ENCODE data around the gene CPEB3.
"Not testable (repeated sequence)": the region's sequence is repeated elsewhere in the genome, so short reads cannot be mapped to it uniquely, and the experiment has no call there.

CPEB3 gene

DNA sequence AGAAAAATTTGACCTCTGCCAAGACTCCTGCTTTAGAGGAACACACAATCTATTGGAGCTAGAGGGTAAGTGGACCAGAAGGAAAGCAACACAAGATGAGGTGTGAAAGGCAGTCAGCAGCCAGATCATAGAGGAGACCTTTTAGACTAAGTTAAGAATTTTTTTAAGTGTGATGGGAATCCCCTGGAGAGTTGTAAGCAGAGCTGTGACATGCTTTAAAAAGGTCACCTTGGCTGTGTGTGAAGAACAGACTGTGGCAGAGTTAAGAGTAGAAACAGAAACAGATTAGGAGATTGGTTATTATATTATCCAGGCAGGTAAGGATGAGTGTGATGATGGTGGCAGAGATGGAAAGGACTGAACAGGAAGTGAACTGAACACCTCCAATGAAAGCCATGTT, 23.5 kb downstream of the CPEB3 start:
- DNase-seq (ENCODE audit: low spot score), result no peak

DNA sequence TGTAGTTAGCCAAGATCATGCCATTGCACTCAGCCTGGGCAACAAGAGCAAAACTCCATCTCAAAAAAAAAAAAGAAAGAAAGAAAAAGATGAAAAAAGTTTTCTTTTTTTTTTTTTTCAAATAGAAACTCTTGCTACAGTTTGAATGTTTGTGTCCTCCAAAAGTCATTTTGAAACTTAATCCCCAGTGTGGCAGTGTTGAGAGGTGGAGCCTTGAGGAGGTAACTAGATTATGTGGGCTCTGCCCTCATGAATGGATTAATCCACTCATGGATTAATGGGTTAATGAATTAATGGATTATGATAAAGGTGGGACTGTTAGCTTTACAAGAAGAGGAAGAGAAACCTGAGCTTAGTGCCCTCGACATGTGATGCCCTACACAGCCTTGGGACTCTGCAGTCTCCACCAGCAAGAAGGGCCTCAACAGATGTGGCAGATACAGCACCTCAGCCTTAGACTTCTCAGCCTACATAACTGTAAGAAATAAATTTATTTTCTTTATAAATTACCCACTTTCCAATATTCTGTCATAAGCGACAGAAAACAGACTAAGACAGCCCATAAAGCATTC, 25.1 kb downstream of the CPEB3 start:
- DNase-seq (ENCODE audit: low spot score), result peak; percentile 13

DNA sequence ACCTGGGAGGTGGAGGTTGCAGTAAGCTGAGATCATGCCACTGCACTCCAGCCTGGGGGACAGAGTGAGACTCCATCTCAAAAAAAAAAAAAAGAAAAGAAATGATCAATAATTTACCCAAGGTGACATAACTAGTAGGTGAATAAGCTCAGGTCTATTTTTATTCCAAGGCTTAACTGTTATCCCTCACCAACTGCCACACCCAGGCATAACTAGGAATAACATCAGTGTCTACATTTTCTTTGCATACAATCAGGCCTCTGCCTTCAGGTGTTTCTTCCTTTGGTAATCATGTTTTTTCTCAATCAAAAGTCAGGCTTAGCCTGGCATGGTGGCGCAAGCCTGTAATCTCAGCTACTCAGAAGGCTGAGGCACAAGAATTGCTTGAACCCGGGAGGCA, 26.6 kb downstream of the CPEB3 start:
- no peak for DNase-seq (ENCODE audit: low spot score)

DNA sequence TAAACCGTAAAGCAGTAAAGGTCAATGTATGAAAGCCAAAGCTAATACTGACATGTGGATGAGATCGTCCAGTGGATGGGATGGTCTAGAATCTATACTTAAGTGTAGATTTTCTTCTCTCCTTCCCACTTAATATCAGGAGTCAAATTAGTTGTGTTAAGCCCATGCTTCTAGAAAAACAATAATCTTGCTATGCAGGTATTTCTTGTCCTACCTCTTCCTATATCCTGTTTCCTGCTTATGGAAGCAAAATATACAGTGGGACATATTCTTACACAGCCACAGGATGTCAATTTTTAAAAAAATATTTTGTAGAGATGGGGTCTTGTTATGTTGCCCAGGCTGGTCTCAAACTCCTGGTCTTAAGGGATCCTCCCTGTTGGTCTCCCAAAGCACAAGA, 27.5 kb downstream of the CPEB3 start:
- DNase-seq (ENCODE audit: low spot score), result no peak

DNA sequence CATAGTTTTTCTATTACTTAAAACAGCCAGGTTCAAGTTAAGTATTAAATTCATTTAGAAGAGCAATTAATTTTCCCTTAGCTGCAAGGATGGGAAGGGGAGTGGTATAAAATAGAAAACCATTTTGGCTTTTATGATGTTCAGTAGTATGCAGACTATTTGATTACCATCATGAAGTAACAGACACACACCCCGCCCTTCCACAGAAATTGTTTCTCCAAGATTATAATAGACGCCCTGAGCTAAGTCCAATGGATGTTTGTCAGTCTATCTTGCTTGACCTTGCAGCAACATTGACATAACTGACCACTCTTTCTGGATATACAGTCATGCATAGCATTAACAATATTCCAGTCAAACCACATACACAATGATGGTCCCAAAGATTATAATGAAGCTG, 42.3 kb downstream of the CPEB3 start:
- no peak for DNase-seq (ENCODE audit: low spot score)

DNA sequence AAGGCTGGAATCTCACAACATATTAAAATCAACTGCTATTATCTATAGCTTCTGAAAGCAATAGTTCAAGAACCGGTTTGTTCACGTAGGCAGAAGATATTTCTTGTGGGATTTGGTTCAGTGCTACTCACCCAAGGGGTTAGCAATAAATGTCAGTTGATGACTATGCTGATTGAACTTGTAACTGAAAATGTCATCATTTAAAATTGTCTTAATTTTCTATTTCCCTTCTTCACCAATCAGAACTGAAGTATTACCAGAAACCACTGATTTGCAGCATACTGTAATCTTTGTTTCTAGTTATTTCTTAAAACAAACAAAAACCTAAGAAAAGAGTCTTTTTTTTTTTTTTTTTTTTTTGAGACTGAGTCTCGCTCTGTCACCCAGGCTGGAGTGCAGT, 46.1 kb downstream of the CPEB3 start:
- no peak for DNase-seq (ENCODE audit: low spot score)

DNA sequence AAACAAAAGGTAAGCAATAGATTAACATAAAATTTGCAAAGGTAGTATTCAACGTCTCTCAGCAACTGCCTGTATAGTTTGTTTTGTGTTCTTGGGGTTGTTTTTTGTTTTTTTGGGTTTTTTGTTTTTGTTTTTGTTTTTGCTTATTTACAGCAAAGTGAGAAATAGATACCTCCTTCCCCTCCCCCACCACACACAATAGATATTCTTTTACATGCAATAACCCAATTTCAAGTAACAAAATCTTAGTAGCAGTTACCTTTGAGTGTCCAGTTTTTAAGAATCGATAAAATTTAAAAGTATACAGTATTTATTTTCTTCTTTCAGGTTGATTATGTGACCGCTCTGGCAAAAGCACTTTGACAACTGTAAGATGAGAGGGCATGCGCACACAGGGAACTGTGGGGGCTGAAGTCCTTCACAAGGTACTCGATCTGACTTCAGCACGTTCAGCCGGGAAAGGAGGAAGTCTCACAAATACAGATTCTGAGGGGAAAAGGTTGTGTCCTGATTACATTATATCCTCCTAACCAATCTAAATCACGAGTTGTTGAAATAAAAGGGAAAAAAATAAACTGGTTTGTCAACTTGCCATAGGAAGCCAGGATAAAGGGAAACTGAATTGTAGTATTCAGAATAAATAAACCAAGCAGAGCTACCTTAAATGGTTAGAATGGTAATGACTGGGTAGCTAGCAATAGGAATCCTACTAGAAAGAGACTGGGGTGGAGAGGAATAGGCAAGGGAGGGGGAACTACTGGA, 47.8 kb downstream of the CPEB3 start:
- peak; percentile 11 for DNase-seq (ENCODE audit: low spot score)

DNA sequence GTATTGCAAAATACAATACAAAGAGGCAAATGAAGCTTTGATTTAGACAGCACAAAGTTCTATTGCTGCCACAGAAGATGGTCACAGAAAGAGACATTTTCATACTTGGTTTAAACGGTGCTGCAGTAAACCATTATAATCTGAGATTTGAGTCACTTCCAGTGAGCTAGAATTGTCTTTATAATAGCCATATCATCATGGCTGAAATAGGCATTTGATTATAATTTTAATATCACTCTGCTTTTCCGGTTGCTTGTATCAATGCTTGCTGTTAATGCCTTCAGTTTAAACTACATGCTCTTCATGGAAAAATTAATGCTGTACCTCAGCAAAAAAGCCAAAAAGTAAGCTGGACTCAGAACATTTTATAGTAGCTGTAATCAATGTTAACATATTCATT, 48.5 kb downstream of the CPEB3 start:
- no peak for DNase-seq (ENCODE audit: low spot score)

DNA sequence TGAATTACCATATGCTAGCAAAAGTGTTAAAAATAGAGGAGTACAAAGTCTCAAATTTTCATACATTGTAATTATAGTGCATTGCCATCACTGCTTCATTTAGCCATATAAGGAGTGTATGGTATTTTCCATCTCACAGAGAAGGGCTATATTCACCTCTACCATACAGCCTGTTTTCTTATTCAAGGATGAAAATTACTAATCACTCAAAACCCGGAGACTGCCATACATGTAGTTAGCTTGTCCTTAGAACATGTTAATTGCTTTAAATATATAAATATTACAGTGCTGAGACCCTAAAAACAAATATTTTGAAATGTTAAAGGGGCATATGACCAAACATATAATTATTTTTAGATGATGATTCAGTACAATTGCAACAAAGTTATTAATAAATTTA, 49.4 kb downstream of the CPEB3 start:
- no peak for DNase-seq (ENCODE audit: low spot score)

DNA sequence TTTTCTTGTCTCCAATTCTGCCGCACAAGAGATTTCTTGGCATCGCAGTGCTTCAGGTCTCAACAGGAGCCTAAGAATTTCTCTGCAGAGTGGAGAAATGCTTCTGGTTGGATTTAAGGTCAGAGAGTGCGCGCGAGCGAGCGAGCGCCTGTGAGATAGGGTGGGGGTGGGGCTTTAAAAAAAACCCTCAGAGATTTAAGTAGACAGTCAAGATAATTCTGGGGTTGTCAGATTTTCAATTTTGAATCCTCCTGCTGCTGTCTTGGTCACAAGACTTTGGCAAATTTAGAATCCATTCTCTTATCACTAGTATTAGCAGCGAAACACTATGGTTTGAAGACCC, 49.7 kb downstream of the CPEB3 start:
- no peak for DNase-seq (ENCODE audit: low spot score)

DNA sequence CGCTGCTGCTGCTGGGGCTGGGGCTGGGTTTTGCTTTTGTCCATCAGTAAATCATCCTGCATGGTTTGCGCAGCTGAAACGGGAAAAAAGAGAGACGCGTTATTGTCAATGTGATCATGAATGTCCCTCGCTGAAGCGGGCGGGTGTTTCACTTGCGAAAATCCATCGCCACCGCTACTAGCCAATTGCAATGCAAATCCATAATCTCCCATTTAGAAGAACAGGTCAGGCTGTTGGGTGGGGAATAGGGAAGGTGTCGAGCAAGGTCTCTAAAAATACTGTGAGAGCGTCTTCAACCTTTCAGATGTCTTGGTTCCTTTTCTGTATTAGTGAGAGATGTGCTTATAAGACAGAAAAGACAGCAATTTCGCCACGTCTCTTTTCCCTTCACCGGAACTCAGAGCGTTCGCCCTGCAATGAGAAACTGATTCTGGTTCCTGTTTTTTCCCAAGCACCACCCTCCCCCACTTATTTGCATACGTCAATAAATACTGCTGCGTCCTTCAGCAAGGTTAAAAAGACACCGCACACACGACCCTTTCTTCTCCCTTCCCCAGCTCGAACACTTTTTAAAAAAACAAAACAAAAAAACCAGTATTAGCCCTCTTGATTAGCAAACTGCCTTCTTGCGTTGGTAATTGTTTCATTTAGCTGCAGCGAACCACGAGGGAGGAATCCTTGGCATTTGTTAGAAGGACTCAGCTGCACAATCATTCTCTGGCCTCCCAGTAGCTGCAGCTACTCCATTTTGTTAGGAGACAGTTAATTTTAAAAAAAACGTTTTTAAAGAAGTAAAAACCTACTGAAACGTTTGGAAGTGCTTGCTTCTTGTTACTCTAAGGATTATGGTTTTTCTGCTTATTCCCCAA, 50.4 kb downstream of the CPEB3 start:
- DNase-seq (ENCODE audit: low spot score), result peak; percentile 46

DNA sequence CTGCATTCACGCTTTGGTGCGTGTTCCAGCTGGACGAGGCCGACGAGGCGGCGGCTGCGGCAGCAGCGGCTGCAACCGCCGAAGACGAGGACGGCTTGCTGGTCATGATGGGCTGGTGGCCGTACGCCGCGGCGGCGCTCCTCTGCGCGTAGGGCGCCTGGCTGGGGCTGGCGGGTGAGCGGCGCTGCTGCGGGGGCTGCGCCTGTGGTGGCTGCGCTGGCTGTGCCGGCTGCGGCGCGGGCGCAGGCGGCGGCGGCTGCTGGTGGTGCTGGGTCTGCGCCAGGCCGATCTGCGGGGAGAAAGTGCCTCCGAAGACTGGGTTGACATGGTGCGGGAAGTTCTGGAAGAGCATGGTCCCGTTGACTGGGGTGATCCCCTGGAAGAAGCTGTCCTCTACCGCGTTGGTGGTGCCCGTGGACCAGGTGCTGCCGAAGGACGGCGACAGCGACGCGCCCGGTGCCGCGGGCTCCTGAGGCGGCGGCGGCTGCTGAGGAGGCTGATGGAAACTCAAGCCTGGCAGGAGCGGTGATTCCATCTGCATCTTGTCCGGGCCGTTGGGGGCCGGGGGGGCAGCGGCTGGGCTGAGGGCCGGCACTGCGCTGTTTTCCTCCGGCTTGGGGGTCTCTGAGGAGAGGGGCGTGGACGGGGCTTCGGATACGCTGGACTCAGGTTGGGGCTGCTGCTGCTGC, 51.1 kb downstream of the CPEB3 start:
- DNase-seq (ENCODE audit: low spot score), result peak; percentile 6

DNA sequence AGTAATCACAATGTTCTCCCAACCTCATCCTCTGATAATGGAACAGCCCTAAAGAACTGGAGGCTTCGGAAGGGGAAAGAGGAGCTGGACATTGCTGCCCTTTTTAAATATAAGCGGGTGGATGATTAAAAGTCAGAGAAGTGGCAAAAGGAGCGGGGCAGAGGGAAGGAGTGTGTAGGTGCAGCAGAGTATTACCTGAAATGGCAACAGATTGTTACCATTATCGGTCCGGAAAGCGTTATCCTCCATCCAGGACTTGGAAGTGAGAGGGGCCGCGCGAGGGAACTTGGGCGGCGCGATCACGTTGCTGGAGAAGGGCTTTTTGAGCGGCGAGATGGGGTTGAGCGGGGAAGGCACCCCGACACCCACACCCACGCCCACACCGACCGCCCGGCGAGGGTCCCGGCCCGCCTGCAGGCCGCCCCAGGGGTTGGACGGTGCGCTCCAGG, 51.7 kb downstream of the CPEB3 start:
- no peak for DNase-seq (ENCODE audit: low spot score)

DNA sequence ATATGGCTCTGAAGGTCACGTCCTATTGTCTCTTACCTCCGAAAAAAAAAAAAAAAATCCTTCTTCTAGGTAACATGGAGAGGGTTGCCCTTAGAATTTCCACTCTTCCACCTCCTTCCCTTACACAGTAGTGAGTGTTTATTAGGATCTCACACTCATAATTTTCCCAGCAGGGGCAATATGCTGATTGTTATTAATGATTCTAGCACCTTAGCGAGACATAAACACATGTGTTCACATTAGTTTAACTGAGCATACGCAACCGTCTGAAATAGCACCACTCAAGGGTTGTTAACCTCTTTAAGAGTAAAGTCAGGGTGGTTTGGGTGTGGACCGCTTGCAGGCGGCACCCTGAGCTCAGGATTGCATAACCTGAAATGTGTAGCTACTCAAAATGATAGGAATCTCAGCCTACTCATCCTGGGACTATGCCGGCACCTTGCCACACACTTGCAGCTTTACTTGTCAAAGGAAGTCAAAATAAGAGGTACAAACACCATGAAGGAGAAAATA, 52.2 kb downstream of the CPEB3 start:
- DNase-seq (ENCODE audit: low spot score), result no peak

DNA sequence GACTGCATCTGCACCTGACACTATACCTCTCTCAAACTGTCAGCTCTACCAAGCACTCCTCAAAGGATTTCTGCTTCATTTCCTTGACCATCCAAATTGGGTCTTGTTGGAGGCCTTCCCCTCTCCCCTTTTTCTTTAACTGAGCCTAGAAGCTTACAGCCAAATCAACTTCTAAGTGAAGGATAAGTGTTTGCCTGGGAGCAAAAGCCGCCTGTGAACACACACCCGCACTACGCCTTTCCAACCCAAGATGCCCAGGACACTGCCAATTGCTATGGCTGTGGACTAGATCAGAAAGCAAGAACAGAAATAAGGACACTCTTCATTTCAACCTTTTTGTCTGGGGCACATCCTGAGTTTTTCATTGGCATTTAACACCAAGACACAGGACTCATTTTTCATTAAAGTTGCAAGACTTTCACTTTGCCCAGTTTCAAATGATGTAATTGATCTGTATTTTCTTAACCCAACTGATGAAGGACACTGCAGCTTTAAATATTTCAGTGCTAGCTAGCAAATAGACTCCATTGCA, 52.8 kb downstream of the CPEB3 start:
- no peak for DNase-seq (ENCODE audit: low spot score)

DNA sequence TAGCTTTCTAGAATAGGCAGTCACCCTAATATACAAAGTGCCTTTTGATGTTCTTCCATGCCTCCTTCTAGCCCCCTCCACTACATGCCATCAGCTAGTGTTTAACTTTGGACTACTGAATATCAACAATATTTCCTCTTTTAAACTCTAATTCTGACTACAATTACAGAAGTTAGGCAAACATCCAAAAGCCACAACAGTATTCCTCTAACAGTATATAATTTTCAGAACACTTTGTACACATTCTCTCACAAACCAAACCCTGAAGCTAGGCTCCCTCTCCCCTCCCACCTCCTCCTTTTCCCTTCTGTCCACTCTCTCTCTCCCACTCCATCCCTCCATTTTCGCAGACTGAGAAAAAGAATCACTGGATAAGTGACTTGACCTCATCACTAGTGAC, 59.7 kb downstream of the CPEB3 start:
- no peak for DNase-seq (ENCODE audit: low spot score)

DNA sequence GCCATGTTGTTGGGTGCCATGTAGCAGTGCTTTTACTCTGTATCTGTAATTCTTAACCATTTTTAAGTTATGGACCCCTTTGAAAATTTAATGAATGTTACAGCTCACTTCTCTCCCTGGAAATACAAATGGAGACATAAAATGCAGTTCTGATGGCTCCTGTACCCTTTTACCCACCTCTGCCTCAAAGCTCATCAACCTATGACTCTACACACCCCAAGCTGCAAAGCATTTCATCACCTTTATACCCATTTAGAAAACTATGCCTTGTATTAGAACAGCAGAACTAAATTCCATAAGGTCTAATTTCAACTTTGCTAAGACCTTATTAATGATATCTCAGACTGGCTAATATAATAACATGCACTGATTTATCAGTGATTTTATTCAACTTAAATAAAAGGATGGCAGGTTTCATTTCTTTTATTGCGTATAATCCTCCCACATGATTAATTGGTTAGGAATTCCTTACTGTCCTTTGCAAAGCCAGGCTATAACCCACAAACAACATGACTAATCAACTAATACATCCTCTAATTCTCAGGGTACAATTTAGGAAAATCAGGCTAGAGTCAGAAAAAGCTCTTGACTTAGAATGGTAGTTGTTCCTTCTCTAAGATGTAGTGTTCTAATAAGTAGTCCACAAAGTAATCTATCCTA, 68.1 kb downstream of the CPEB3 start:
- no peak for DNase-seq (ENCODE audit: low spot score)

DNA sequence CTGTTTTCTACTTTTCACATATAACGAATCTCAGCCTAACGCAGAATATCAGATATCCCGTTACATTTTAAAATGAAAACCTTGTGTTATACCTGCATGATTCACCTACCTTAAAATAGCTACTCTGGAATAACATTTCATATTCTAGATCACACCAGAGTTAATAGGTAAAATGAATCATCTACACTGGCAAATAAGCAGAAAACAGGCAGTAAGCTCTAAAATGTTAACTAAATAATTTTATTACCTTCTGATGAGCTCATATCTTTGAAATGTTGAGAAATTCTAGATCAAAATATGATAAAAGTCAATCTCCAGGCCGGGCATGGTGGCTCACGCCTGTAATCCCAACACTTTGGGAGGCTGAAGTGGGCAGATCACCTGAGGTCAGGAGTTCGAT, 71.3 kb downstream of the CPEB3 start:
- no peak for DNase-seq (ENCODE audit: low spot score)

DNA sequence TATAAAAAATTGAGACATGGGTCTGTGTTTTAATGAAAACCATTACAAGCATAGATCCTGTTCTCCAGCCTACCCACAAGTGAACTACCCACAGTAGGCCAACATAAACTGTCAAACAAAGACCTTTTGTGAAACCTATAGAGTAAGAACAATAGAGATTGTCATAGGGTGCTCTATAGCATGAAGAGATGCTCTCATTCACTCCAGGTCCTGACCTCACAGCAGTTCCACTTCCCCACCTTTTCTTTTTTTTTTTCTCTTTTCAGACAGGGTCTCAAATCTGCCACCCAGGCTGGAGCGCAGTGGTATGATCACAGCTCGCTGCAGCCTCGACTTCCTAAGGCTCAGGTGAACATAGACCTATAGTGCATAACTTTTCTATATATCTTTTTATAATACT, 72.3 kb downstream of the CPEB3 start:
- DNase-seq (ENCODE audit: low spot score), result no peak

DNA sequence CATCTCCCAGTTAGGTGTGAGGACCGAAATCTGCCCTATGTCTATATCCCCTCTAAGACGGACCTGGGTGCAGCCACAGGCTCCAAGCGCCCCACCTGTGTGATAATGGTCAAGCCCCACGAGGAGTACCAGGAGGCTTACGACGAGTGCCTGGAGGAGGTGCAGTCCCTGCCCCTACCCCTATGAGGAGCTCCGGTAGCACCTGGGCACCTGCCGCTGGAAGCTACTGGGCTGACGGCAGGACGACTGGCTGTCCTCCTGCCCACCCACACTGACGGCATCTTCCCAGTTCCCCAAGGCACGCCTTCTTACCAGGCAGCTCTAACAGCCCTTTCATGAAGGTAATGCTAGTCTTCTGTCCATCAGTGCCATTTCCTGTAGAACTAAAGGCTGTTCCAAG, 74.3 kb downstream of the CPEB3 start:
- not testable (repeated sequence) for DNase-seq (ENCODE audit: low spot score)

DNA sequence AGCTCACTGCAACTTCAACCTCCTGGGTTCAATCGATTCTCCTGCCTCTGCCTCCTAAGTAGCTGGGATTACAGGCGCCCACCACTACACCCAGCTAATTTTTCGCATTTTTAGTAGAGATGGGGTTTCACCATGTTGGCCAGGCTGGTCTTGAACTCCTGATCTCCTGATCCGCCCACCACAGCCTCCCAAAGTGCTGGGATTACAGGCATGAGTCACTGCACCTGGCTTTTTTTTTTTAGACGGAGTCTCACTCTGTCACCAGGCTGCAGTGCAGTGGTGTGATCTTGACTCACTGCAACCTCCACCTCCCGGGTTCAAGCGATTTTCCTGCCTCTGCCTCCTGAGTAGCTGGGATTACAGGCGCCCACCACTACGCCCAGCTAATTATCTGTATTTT, 75.7 kb downstream of the CPEB3 start:
- DNase-seq (ENCODE audit: low spot score), result not testable (repeated sequence)

DNA sequence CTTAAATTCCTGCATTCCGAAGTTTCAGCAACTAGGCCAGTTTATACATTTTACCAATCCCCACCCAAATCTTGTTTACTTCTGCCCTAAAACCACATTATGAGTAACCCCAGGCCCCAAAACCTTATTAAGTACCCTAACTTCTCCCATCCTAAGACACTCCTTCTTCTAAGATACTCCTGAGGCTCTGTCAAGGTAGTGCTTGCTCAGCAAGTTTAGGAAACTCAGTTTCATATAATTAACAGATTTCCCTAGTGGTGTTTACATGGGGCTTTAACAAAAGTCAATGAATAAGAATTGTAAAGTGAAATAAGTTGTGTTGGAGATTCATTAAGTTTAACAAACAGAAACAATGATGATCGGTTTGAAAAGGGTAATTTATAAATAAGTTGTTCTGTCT, 77.8 kb downstream of the CPEB3 start:
- no peak for DNase-seq (ENCODE audit: low spot score)

All from activated CD4-positive, alpha-beta T cell treated with anti-CD3 and anti-CD28 coated beads, Interleukin-2, Interleukin-4, amounts not matched to agents 100 ng/mL and 50 ng/mL, durations not matched to agents 16 hours and 8 hours (primary cell).